HL-60 (cell line): ENCODE data around the gene LMAN1L.

ENCODE experiments used
- DNase-seq, 2 experiments: peaks; one replicate each; pipeline ENCODE4 v3.0.0-alpha.2; 2010 to 2020; ENCODE audit warnings: low read depth in 1 of 2, low spot score in 1 of 2
- H3K27ac ChIP-seq: fragments of 250-450 bp; sonication (Bioruptor Pico); replicated peaks from 2 replicates; pipeline ENCODE4 v1.5.1; 2020; ENCODE audit warnings: mild to moderate bottlenecking, moderate library complexity
- H3K27me3 ChIP-seq: fragments of 250-450 bp; sonication (Bioruptor Pico); 2 replicates; pipeline ENCODE4 v1.5.1; 2021; ENCODE audit warnings: mild to moderate bottlenecking, moderate library complexity; ENCODE audit not compliant: insufficient read depth, poor library complexity, severe bottlenecking
- H3K4me3 ChIP-seq: replicated peaks from 2 replicates; pipeline ENCODE4 v1.5.1; 2011; ENCODE audit warnings: mild to moderate bottlenecking, control low read depth, low read length; ENCODE audit not compliant: insufficient read depth
- CTCF ChIP-seq: IDR thresholded peaks from one replicate; pipeline ENCODE4 v1.5.1; 2011; ENCODE audit warnings: low read length, control low read depth, inconsistent platforms; ENCODE audit not compliant: insufficient read depth
- GABPA ChIP-seq: IDR thresholded peaks from 2 replicates; pipeline ENCODE4 v1.6.1; 2012; ENCODE audit warnings: low read depth
- POLR2AphosphoS5 ChIP-seq: IDR thresholded peaks from 2 replicates; pipeline ENCODE4 v1.6.1; 2012; ENCODE audit warnings: low read depth
- REST ChIP-seq: IDR thresholded peaks from 2 replicates; pipeline ENCODE4 v1.6.1; 2012; ENCODE audit warnings: low read depth; ENCODE audit not compliant: insufficient replicate concordance
- SPI1 ChIP-seq: IDR thresholded peaks from 2 replicates; pipeline ENCODE4 v1.6.1; 2012; ENCODE audit warnings: low read depth, mild to moderate bottlenecking, borderline replicate concordance
- long read RNA-seq: library from polyadenylated mRNA; unstranded; transcript quantifications from one replicate; pipeline ENCODE4 v2.0.0, GENCODE V29; 2020

LMAN1L gene
- long read RNA-seq, result 0 reads

GRCh38 chr15:74812533-74812932, at the start of gene LMAN1L:
Gene LMAN1L, plus strand, starts transcription at chr15:74812835. Its CDS starts 20 bp downstream, at chr15:74812855.
- H3K27ac ChIP-seq, result no peak within 1 kb of the TSS
- no peak for DNase-seq
- H3K27me3 ChIP-seq, result no peaks in the 10 kb centered on the region
- H3K4me3 ChIP-seq, result no peak within 1 kb of the TSS
- TF ChIP-seq GABPA (no peak), SPI1 (no peak), REST (no peak), POLR2AphosphoS5 (no peak), CTCF (no peak)

GRCh38 chr15:74763416-74763815, 49.2 kb upstream of the LMAN1L start:
- H3K27ac ChIP-seq, result no peak overlapping the region
- TF ChIP-seq POLR2AphosphoS5, result no peak
- no peak for TF ChIP-seq SPI1
- TF ChIP-seq CTCF, result no peak
- TF ChIP-seq GABPA, result no peak
- TF ChIP-seq REST, result no peak
- no peak overlapping the region for H3K4me3 ChIP-seq
- DNase-seq, result no peak
- H3K27me3 ChIP-seq, result no peaks in the 10 kb centered on the region

- no peak for TF ChIP-seq POLR2AphosphoS5
- no peak for TF ChIP-seq REST
- TF ChIP-seq SPI1, result no peak
- no peak for TF ChIP-seq GABPA
- no peak for TF ChIP-seq CTCF
- H3K27ac ChIP-seq, result no peak overlapping the region
- H3K27me3 ChIP-seq, result no peaks in the 10 kb centered on the region
- no peak for DNase-seq
- H3K4me3 ChIP-seq, result no peak overlapping the region
Observed at GRCh38 chr15:74767167-74768098, 45.2 kb upstream of the LMAN1L start.
